Measurements from ENCODE around the gene CRYL1. TPM values are rescaled to one million over a fixed set of nuclear protein-coding genes. Genes with fewer than 3 reads are reported as not detected.

The CRYL1 gene
- total and polyA plus RNA-seq, 7 donors, result 6.4 to 18.5 (median 12.9) TPM

GRCh38 chr13:20388184-20388583, 137.5 kb downstream of the CRYL1 start:
- peaks cover 0 to 3% (median 2%) of the 10 kb centered on the region in 3 donors for H3K27me3 ChIP-seq (ENCODE audit: insufficient read depth in 3 of 3, low read length in 2 of 3)
- H3K36me3 ChIP-seq (ENCODE audit: insufficient read depth in 1 of 2, low read depth in 1 of 2), result no peaks in the 10 kb centered on the region
- no peak overlapping the region for H3K4me3 ChIP-seq
- intact Hi-C loops (cut with DNase I), result no loop called here
- H3K4me1 ChIP-seq, result no peaks in the 10 kb centered on the region
- 80 to 86% (median 82%) methylated on average over 2 of the region's 2 CpGs for WGBS, 3 donors
- no peak overlapping the region for H3K27ac ChIP-seq
- no peak for TF ChIP-seq CTCF (IDR thresholded peaks at IDR 0.05)
- no peaks in the 10 kb centered on the region for H3K9me3 ChIP-seq
- ATAC-seq (no peak), DNase-seq (no peak)

- H3K27ac ChIP-seq, result no peak overlapping the region
- peaks cover 0 to 3% (median 2%) of the 10 kb centered on the region in 3 donors for H3K27me3 ChIP-seq (ENCODE audit: insufficient read depth in 3 of 3, low read length in 2 of 3)
- ATAC-seq (no peak), DNase-seq (no peak)
- intact Hi-C loops (cut with DNase I), result no loop called here
- H3K36me3 ChIP-seq (ENCODE audit: insufficient read depth in 1 of 2, low read depth in 1 of 2), result no peaks in the 10 kb centered on the region
- no peak overlapping the region for H3K4me3 ChIP-seq
- TF ChIP-seq CTCF (IDR thresholded peaks at IDR 0.05), result no peak
- no peaks in the 10 kb centered on the region for H3K9me3 ChIP-seq
- WGBS, 3 donors, result 58 to 64% (median 63%) methylated on average over 8 of the region's 8 CpGs
- no peaks in the 10 kb centered on the region for H3K4me1 ChIP-seq
These were observed 138.2 kb downstream of the CRYL1 start for GRCh38 chr13:20387441-20387971.

- H3K36me3 ChIP-seq (ENCODE audit: insufficient read depth in 1 of 2, low read depth in 1 of 2), result no peaks in the 10 kb centered on the region
- ATAC-seq, result no peak
- intact Hi-C loops (cut with DNase I), result no loop called here
- no peaks in the 10 kb centered on the region for H3K4me1 ChIP-seq
- no peak for DNase-seq
- WGBS, 3 donors, result 93 to 98% (median 94%) methylated on average over 5 of the region's 5 CpGs
- H3K4me3 ChIP-seq, result no peak overlapping the region
- no peaks in the 10 kb centered on the region for H3K9me3 ChIP-seq
- H3K27me3 ChIP-seq (ENCODE audit: insufficient read depth in 3 of 3, low read length in 2 of 3), result peaks cover 0 to 3% (median 2%) of the 10 kb centered on the region in 3 donors
- no peak overlapping the region for H3K27ac ChIP-seq
- TF ChIP-seq CTCF (IDR thresholded peaks at IDR 0.05), result no peak
These were observed 138.7 kb downstream of the CRYL1 start for GRCh38 chr13:20387006-20387405.

GRCh38 chr13:20383058-20383457, 142.6 kb downstream of the CRYL1 start:
- DNase-seq (no peak), ATAC-seq (no peak)
- Histone ChIP-seq H3K4me1 (no peaks in the 10 kb centered on the region), H3K9me3 (no peaks in the 10 kb centered on the region), H3K27ac (no peak overlapping the region), H3K36me3 (ENCODE audit: insufficient read depth in 1 of 2, low read depth in 1 of 2) (no peaks in the 10 kb centered on the region), H3K27me3 (ENCODE audit: insufficient read depth in 3 of 3, low read length in 2 of 3) (peaks cover 0 to 3% (median 0%) of the 10 kb centered on the region in 3 donors), H3K4me3 (no peak overlapping the region)
- TF ChIP-seq CTCF (IDR thresholded peaks at IDR 0.05), result no peak
- WGBS, 3 donors, result 61 to 70% (median 67%) methylated on average over 2 of the region's 2 CpGs
- intact Hi-C loops (cut with DNase I), result no loop called here

- Histone ChIP-seq H3K27me3 (ENCODE audit: insufficient read depth in 3 of 3, low read length in 2 of 3) (peaks cover 0 to 3% (median 0%) of the 10 kb centered on the region in 3 donors), H3K36me3 (ENCODE audit: insufficient read depth in 1 of 2, low read depth in 1 of 2) (no peaks in the 10 kb centered on the region), H3K4me3 (no peak overlapping the region), H3K27ac (no peak overlapping the region), H3K9me3 (no peaks in the 10 kb centered on the region), H3K4me1 (no peaks in the 10 kb centered on the region)
- no peak for ATAC-seq
- intact Hi-C loops (cut with DNase I), result no loop called here
- WGBS, 3 donors, result 67 to 79% (median 76%) methylated on average over 3 of the region's 3 CpGs
- no peak for DNase-seq
- no peak for TF ChIP-seq CTCF (IDR thresholded peaks at IDR 0.05)
These were observed 144.3 kb downstream of the CRYL1 start for GRCh38 chr13:20381401-20381800.

Measured in psoas muscle (tissue), 8 donors.